ENCODE measurements around the gene TBC1D14. TPM values are rescaled to one million over a fixed set of nuclear protein-coding genes. Genes with fewer than 3 reads are reported as not detected.

Gene TBC1D14
- total and polyA plus RNA-seq, 2 of the 8 experiments (the other 6 are each of a cell fraction or from before 2014, with no cell fraction given) = 45.6 to 48.2 TPM

DNA sequence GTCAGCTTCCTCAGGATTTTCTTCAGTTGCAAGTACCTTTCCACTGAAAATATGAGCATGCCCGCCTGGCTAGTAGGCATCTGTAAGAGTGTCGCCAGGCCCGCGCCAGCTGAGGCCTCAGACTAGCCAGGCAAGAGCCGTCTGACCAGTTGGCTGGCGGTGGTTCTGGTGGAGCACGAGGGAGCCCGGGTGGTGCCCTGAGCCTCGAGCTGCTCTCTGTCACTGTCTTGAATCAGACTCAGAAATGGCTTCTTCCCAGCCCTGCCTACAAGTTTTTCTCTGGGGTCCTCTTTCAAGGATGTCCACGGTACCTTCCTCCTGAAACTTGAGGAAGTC is 146.3 kb downstream of the TBC1D14 start (continued):
- no peak for TF ChIP-seq SRF (IDR thresholded peaks at IDR 0.05; ENCODE audit: low read depth, low read length)
- no peak for TF ChIP-seq HDAC6 (IDR thresholded peaks at IDR 0.05; ENCODE audit: low read depth, low read length)
- TF ChIP-seq TAF1 (IDR thresholded peaks at IDR 0.05; ENCODE audit: low read depth, low read length) = no peak
- TF ChIP-seq TBP (IDR thresholded peaks at IDR 0.05; ENCODE audit: low read depth, low read length) = no peak
- no peak for TF ChIP-seq SP4 (IDR thresholded peaks at IDR 0.05; ENCODE audit: low read length)
- TF ChIP-seq CTBP2 (IDR thresholded peaks at IDR 0.05; ENCODE audit: borderline replicate concordance, insufficient read depth, insufficient read length, low read length) = no peak
